Measurements from ENCODE around the gene AKAP5.

Gene AKAP5, protein sequence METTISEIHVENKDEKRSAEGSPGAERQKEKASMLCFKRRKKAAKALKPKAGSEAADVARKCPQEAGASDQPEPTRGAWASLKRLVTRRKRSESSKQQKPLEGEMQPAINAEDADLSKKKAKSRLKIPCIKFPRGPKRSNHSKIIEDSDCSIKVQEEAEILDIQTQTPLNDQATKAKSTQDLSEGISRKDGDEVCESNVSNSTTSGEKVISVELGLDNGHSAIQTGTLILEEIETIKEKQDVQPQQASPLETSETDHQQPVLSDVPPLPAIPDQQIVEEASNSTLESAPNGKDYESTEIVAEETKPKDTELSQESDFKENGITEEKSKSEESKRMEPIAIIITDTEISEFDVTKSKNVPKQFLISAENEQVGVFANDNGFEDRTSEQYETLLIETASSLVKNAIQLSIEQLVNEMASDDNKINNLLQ

DNA sequence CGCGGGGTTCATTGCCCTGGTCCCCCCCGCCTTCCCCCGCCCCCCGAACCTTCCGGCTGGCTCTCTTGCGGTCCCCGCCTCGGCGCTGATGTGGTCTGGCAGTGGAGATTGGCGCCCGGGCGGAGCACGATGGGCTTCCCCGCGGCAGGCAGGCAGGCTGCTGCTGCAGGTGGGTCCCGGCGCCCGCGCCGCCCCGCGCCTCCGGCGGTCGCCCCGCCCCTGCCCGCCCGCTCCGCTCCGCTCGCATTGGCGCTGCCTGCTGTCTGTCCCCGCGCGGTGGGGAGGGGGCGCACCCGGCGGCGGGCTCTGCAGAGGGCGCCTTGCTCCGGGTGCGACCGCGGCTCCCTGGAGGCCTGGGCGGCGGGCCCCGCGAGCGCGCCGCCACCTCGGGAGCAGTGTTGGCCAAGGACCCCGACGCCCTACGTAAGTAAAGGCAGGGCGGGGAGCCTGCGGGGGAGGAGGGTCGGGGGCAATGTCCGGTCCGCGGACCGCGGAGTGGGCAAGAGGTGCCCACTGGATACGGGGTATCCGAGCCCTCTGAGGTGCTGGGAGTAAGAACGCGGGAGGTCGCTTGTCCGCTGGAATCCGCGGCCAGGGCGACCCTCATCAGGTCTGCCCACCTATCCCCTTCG is at the start of gene AKAP5:
TSS of gene AKAP5 (plus strand) at position 309 of the 632 bp plus-strand sequence. CDS start 2,896 bp downstream, outside the sequence.
- in situ Hi-C loops (cut with HindIII; ENCODE audit: low sequenced_read_pairs): no loop called here

DNA sequence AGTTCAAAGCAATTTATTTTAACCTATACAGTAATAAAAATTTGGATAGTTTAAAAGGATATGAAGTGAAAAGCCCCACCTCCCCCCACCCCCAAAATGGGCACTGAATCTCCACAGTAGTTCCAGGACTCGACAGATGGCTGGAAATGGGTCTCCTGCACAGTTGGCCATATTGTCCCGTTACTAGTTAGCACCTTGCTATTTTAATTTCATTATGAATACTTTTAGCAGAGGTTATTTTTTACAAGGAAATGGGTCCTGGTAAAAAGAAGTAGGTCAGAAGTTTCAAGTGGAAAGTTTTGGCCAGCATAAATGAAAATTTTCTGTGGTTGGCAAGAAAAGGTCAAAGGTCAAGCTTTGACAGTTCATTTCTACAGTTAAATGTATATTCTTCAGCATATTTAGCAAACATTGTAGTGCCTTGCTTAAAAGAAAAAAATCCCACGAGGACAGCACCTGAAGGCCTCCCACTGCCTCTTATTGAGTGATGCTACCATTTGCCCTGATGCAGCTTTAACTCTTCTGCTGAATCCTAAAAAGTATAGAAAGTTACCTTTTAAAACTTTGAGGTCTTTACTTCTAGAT is 48.9 kb upstream of the AKAP5 start:
- in situ Hi-C loops (cut with HindIII; ENCODE audit: low sequenced_read_pairs): no loop called here

DNA sequence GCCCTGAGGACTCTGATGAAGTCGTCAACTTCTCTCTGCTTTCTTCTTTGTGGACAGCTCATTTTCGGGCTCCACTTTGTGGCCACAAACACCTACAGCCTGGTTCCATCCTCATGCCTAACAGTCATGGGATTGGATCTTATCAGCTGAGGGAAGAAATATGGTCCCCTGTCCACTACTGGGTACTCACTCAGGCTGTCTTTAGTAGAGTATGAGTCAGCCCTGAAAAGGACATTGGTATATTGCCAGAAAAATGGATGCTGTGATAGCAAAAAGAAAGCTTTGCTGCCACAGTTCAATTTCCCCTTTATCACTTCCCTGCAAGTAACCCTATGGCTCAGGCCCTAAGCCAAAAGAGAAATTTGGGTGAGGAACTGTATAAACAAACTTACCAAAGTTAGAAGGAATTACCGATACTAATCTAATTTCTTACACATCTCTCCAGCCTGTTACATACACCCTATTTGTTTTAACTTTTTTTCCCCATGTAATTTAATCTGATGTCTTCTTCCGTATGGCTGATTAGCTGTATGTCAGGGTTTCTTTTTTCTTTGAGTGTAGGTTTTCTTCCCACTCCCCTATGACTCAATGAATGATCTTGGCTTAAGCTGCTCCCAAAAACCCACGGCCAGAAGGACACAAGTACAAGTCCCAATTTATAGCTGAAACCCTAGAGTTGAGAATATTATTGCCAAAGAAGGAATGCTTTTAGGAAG is 48.1 kb upstream of the AKAP5 start:
- in situ Hi-C loops (cut with HindIII; ENCODE audit: low sequenced_read_pairs): no loop called here

DNA sequence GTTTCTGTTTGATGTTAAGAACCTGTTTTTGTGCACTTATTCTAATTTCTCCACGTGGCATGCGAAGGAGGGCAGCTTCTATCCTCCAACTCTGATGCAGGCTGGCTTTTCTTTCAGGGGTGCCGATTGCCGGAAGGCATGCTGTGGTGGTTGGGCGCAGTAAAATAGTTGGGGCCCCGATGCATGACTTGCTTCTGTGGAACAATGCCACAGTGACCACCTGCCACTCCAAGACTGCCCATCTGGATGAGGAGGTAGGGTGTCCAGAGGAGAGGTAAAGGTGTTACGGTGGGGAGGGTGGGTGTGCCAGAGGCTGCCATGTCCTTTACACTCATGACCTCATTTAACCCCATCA is 47.6 kb upstream of the AKAP5 start:
- in situ Hi-C loops (cut with HindIII; ENCODE audit: low sequenced_read_pairs): no loop called here

- in situ Hi-C loops (cut with HindIII; ENCODE audit: low sequenced_read_pairs): no loop called here
Observed at GRCh38 chr14:64419003-64419402, 46.3 kb upstream of the AKAP5 start.

DNA sequence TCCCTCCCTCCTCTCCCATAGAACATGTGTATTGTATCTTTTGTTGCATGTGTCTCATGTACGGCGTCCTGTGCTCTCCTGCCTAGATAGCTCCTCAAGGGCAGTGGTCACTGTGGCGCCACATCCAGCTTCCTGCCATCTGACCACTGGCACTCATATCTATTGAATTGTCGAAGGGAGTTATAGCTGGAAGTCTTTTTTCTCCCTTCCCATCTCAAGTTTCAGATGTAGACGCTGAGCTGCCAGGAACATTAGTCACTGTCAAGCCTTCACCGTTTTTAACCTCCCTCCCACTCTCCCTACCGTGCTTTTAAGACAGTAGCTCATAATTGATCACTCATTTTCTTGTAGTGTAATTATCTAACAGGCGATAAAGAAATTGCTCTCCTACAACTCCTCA is 44.1 kb upstream of the AKAP5 start:
- in situ Hi-C loops (cut with HindIII; ENCODE audit: low sequenced_read_pairs): no loop called here

DNA sequence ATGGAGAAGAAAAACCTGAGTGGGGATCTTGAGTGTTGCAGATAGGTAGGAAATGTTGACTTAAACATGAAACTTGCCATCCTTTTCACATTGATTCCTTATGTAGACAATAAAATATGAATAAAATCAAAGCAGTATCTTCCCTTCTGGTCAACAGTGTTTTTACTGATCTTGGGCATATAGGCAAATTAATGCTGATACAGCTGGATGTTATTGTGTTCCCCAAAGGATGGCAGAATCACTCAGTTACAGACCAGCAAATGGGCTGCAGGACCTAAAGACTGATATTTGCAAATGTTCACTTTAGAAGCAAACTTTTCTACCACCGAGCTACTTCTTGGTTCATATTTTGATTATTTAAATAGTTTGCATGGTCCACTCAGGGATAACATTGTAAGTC is 43.3 kb upstream of the AKAP5 start:
- in situ Hi-C loops (cut with HindIII; ENCODE audit: low sequenced_read_pairs): no loop called here

GRCh38 chr14:64422756-64423155 is 42.5 kb upstream of the AKAP5 start:
- in situ Hi-C loops (cut with HindIII; ENCODE audit: low sequenced_read_pairs): no loop called here

GRCh38 chr14:64423987-64424386 is 41.3 kb upstream of the AKAP5 start:
- in situ Hi-C loops (cut with HindIII; ENCODE audit: low sequenced_read_pairs): no loop called here

GRCh38 chr14:64434528-64434927 is 30.8 kb upstream of the AKAP5 start:
- in situ Hi-C loops (cut with HindIII; ENCODE audit: low sequenced_read_pairs): loop anchor here (5.0 kb wide), 1 partner anchor 42 kb away; no protein-coding TSS in a partner anchor

DNA sequence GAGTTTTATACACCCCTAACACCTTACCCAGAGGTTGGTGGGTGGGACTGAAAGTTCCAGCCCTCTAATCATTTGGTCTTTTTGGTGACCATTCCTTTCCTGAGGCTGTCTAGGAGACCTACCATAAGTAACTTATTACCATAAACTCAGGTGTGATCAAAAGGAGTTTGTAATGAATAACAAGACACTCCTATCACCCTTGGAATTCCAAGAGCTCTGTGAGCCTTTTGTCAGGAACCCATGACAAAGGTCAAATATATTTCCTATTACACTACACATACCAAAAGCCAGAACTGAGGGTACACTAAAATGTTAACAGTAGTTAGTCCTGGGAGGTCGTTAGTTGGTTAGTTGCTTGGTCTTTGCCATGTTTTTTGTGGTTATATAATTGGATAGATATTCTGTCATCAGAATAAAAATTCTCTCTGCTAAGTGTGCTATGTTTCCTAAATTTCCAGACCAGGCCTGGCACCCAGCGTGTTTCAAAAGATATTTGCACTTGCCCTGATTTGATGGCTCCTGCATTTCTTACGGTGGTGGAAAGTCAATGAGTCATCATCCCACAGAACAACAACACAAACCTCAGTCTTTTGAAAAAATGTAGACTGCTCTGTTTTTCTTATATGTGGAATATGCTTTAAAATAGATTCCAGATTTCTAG is 27.0 kb upstream of the AKAP5 start:
- in situ Hi-C loops (cut with HindIII; ENCODE audit: low sequenced_read_pairs): no loop called here

- in situ Hi-C loops (cut with HindIII; ENCODE audit: low sequenced_read_pairs): no loop called here
Observed at GRCh38 chr14:64439141-64439540, 26.2 kb upstream of the AKAP5 start.

- in situ Hi-C loops (cut with HindIII; ENCODE audit: low sequenced_read_pairs): no loop called here
Observed at GRCh38 chr14:64440494-64440893, 24.8 kb upstream of the AKAP5 start.

- in situ Hi-C loops (cut with HindIII; ENCODE audit: low sequenced_read_pairs): no loop called here
Observed at GRCh38 chr14:64442300-64442988, 22.9 kb upstream of the AKAP5 start.

DNA sequence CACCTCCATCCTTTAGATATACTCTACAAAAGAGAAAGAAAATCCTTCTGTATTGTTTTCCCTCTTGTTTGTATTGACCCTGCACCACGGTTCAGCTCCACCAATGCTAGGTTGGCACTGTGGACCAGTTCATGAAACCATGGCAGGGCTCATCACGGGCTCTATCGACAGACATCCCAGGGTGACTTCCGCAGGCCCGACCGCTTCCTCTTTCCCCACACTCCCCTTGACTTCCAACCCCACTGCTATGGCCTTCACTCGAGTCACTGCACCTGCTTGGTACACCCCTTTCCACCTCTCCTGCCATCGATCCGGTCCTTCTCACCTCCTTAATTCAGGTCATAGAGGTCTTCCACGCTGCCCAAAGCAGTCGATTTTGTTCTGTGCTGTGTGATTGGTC is 21.2 kb upstream of the AKAP5 start:
- in situ Hi-C loops (cut with HindIII; ENCODE audit: low sequenced_read_pairs): no loop called here

GRCh38 chr14:64444984-64445845 is 20.1 kb upstream of the AKAP5 start:
- in situ Hi-C loops (cut with HindIII; ENCODE audit: low sequenced_read_pairs): no loop called here

DNA sequence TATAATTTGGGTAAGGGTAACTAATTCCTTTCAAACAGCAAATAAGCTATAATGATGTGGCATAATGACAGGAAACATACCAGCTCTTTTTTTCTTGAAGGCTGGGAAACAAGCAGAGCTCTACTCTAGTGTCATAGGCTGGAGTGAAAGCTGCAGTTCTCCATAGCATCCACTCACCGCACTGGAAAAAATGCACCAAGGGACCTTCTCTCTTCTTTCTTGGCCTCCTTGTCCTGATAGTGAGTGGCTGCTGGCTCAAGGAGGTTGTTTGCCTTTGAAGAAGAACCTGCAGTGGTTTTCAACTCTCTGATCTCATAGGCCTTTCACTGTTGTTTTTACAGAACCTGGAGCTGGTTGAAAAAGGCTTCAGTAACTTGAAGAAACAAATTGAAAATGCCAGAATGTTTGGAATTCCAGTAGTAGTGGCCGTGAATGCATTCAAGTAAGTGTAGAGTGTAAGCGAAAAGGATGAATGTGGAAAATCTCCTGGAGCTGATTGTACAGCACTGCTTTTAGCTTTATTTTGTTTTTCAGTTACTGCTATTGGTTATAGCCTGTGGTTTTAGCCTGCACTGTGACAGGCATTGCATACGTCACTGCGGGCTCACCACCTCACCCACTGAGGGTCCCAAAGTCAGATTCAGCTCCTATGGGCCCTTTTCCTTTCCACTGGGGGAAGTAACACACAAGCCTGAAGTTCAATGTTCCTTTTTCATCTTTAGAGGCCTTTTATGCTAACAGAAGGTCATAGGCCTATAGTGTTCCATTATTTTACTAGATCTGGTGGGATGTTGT is 17.2 kb upstream of the AKAP5 start:
- in situ Hi-C loops (cut with HindIII; ENCODE audit: low sequenced_read_pairs): no loop called here

DNA sequence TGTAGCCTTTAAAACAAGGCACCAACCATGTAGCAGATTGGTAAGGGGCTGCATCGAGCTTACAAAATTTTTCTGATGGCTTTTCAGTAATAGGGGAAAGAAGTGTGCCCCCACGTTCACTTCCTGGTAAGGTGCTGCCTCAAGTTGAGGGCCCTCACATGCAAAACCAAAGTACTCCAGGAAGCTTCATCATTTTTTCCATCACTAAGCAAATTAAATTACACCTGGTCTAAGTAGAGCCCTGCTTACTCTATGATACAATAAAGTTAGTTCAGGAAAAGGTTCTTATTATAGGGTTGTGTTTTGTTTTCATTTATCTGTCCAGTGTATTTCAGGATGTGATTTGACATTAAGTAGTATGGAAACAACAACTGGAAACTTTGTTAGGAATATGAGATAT is 15.0 kb upstream of the AKAP5 start:
- in situ Hi-C loops (cut with HindIII; ENCODE audit: low sequenced_read_pairs): no loop called here

GRCh38 chr14:64454671-64455070 is 10.6 kb upstream of the AKAP5 start:
- in situ Hi-C loops (cut with HindIII; ENCODE audit: low sequenced_read_pairs): no loop called here
